Suprapubic skin (tissue), 4 donors: Measurements from ENCODE around the gene PRR36. TPM values are rescaled to one million over a fixed set of nuclear protein-coding genes. Genes with fewer than 3 reads are reported as not detected.

ENCODE experiments used
- DNase-seq, 2 donors: peaks; one replicate each; pipeline ENCODE4 v3.0.0-alpha.2; 2019; ENCODE audit warnings: low spot score in 2 of 2
- H3K27ac ChIP-seq: fragments of 200-600 bp; sonication (generic); one replicate; pipeline ENCODE4 v1.5.1; 2019
- H3K27me3 ChIP-seq: fragments of 200-600 bp; sonication (generic); one replicate; pipeline ENCODE4 v1.5.1; 2019
- H3K36me3 ChIP-seq: fragments of 200-600 bp; sonication (generic); one replicate; pipeline ENCODE4 v1.5.1; 2019
- H3K4me1 ChIP-seq: fragments of 200-600 bp; sonication (generic); one replicate; pipeline ENCODE4 v1.5.1; 2019
- H3K4me3 ChIP-seq: fragments of 200-600 bp; sonication (generic); one replicate; pipeline ENCODE4 v1.5.1; 2019; ENCODE audit warnings: mild to moderate bottlenecking
- H3K9me3 ChIP-seq: fragments of 200-600 bp; sonication (generic); one replicate; pipeline ENCODE4 v1.5.1; 2019
- EP300 ChIP-seq: sonication (generic); formaldehyde crosslinking; IDR thresholded peaks from one replicate; pipeline ENCODE4 v1.6.1; 2017; ENCODE audit warnings: antibody characterized with exemption
- POLR2A ChIP-seq, 2 donors: fragments of 450-650 bp; IDR thresholded peaks; one replicate each; pipeline ENCODE4 v1.6.1; 2017; ENCODE audit warnings: antibody characterized with exemption in 2 of 2, mild to moderate bottlenecking in 2 of 2, moderate library complexity in 2 of 2
- POLR2AphosphoS5 ChIP-seq, 3 donors: sonication (generic); formaldehyde crosslinking; IDR thresholded peaks; one replicate each; pipeline ENCODE4 v1.6.1; 2017; ENCODE audit warnings: antibody characterized with exemption in 3 of 3
- WGBS: methylation state at CpG from one replicate; pipeline ENCODE4 v1.1.5; 2018; 5-methylcytosine and 5-hydroxymethylcytosine counted together
- total RNA-seq, 4 donors: library from RNA; depleted of rRNA; stranded (reverse); fragments of >200 nt; gene quantifications; one replicate each; pipeline ENCODE4 v1.1.0, GENCODE V29; 2016
- TF ChIP-seq, protein P1 (sequence below), 2 donors: fragments of 200-600 bp in 1 of 2; fragments of 450-650 bp in 1 of 2; sonication (generic) in 1 of 2; IDR thresholded peaks; one replicate each; pipeline ENCODE4 v1.5.1; 2016 to 2019; ENCODE audit warnings: antibody characterized with exemption in 2 of 2, mild to moderate bottlenecking in 1 of 2, moderate library complexity in 1 of 2

PRR36 gene
- total RNA-seq, 4 donors from 2014 or later: 0.26 to 1.1 (median 0.74) TPM

DNA sequence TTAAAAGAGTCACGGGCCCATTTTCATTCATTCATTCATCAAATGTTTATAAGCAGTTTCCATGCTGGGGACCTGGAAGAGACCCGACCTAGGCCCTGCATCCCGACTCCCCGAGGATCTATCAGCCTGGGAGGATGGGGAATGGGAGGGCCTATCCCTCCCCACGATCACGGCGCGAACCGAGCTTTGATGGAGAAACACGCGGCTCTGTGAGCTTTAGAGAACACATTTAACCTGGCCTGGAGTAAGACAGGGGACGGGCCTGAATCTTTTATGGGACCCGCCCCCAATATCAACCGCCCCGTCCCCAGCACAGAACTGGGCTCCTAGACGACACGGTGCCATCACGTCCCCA lies 45.0 kb downstream of the PRR36 start:
- DNase-seq: no peak
- TF ChIP-seq POLR2A (IDR thresholded peaks at IDR 0.05): no peak
- no peak for TF ChIP-seq EP300
- no peak for TF ChIP-seq POLR2AphosphoS5 (IDR thresholded peaks at IDR 0.05)
- TF ChIP-seq, protein P1, sequence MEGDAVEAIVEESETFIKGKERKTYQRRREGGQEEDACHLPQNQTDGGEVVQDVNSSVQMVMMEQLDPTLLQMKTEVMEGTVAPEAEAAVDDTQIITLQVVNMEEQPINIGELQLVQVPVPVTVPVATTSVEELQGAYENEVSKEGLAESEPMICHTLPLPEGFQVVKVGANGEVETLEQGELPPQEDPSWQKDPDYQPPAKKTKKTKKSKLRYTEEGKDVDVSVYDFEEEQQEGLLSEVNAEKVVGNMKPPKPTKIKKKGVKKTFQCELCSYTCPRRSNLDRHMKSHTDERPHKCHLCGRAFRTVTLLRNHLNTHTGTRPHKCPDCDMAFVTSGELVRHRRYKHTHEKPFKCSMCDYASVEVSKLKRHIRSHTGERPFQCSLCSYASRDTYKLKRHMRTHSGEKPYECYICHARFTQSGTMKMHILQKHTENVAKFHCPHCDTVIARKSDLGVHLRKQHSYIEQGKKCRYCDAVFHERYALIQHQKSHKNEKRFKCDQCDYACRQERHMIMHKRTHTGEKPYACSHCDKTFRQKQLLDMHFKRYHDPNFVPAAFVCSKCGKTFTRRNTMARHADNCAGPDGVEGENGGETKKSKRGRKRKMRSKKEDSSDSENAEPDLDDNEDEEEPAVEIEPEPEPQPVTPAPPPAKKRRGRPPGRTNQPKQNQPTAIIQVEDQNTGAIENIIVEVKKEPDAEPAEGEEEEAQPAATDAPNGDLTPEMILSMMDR (IDR thresholded peaks at IDR 0.05): no peak
- WGBS: 7% methylated on average over 18 of the region's 18 CpGs
- H3K27me3 ChIP-seq: no peaks in the 10 kb centered on the region
- H3K4me3 ChIP-seq: peak overlapping the region; percentile 67
- H3K9me3 ChIP-seq: no peaks in the 10 kb centered on the region
- no peaks in the 10 kb centered on the region for H3K36me3 ChIP-seq
- no peak overlapping the region for H3K27ac ChIP-seq
- peaks cover 41% of the 10 kb centered on the region for H3K4me1 ChIP-seq

DNA sequence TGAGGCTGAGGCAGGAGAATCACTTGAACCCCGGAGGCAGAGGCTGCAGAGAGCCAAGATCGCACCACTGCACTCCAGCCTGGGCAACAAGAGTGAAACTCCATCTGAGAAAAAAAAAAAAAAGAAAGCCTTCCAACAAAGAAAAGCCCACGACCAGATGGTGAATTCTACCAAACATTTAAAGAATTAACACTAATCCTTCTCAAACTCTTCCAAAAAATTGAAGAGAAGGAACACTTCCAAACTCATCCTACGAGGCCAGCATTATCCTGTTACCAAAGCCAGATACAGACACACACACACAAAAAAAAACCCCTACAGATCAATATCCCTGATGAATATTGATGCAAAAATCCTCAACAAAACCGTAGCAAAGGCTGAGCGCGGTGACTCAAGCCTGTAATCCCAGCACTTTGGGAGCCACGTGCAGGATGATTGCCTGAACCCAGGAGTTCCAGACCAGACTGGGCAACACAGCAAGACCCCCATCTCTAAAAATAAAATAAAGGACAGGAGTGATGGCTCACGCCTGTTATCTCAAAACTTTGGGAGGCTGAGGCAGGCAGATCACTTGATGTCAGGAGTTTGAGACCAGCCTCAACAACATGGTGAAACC lies 50.4 kb downstream of the PRR36 start:
- H3K9me3 ChIP-seq: peaks cover under 1% of the 10 kb centered on the region
- 46% methylated on average over 9 of the region's 9 CpGs for WGBS
- H3K4me1 ChIP-seq: peaks cover under 1% of the 10 kb centered on the region
- H3K36me3 ChIP-seq: no peaks in the 10 kb centered on the region
- TF ChIP-seq, protein P1 (IDR thresholded peaks at IDR 0.05): no peak
- TF ChIP-seq POLR2AphosphoS5 (IDR thresholded peaks at IDR 0.05) (no peak), EP300 (no peak), POLR2A (IDR thresholded peaks at IDR 0.05) (no peak)
- H3K27ac ChIP-seq: no peak overlapping the region
- DNase-seq: no peak
- peaks cover 2% of the 10 kb centered on the region for H3K27me3 ChIP-seq
- H3K4me3 ChIP-seq: no peak overlapping the region

DNA sequence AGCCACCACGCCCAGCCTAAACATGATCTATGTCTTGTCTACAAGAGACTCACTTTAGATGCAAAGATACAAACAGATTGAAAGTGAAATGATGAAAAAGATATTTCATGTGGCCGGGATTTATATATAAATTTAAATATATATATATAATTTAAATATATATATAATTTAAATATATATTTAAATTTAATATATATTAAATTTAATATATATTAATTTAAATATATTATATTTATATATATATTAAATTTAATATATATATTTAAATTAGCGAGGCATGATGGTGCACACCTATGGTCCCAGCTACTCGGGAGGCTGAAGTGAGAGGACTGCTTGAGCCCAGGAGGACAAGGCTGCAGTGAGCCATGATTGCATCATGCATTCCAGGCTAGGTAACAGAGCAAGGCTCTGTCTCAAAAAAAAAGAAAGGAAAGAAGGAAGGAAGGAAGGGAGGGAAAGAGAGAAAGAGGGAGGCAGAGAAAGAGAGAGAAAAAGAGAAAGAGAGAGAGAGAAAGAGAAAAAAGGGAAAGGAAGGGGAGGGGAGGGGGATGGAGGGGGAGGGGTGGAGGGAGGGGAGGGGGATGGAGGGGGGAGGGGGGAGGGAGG lies 51.2 kb downstream of the PRR36 start:
- TF ChIP-seq, protein P1 (IDR thresholded peaks at IDR 0.05): no peak
- no peak overlapping the region for H3K4me3 ChIP-seq
- H3K4me1 ChIP-seq: no peaks in the 10 kb centered on the region
- WGBS: 84% methylated on average over 4 of the region's 4 CpGs
- H3K27me3 ChIP-seq: peaks cover 2% of the 10 kb centered on the region
- no peaks in the 10 kb centered on the region for H3K36me3 ChIP-seq
- no peak overlapping the region for H3K27ac ChIP-seq
- peaks cover 3% of the 10 kb centered on the region for H3K9me3 ChIP-seq
- DNase-seq: no peak

DNA sequence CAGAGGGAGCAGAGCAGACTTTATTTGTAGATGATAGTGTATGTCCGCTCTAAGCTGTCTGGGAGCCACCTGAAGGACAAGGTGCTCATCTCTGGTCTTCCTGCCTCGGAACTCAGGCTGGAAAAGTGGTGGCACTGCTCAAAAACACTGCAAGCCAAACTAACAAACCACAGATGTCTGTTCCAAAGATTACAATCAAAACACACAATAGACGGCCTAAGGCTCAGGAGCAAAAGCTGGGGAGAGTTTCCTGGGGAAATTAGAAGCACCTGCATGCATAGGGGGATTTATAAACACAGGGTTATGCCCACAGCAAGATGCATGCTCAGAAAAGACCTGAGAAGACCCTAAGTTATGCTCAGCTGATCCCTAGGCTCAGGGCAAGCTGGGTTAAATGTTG lies 53.6 kb downstream of the PRR36 start:
- peaks cover 2% of the 10 kb centered on the region for H3K27me3 ChIP-seq
- peaks cover 3% of the 10 kb centered on the region for H3K9me3 ChIP-seq
- DNase-seq: no peak
- no peaks in the 10 kb centered on the region for H3K36me3 ChIP-seq
- WGBS: 41% methylated on average over 3 of the region's 3 CpGs
- no peak overlapping the region for H3K27ac ChIP-seq
- H3K4me1 ChIP-seq: no peaks in the 10 kb centered on the region
- TF ChIP-seq POLR2AphosphoS5 (IDR thresholded peaks at IDR 0.05): no peak
- TF ChIP-seq, protein P1 (IDR thresholded peaks at IDR 0.05): no peak
- no peak for TF ChIP-seq POLR2A (IDR thresholded peaks at IDR 0.05)
- no peak for TF ChIP-seq EP300
- H3K4me3 ChIP-seq: no peak overlapping the region

DNA sequence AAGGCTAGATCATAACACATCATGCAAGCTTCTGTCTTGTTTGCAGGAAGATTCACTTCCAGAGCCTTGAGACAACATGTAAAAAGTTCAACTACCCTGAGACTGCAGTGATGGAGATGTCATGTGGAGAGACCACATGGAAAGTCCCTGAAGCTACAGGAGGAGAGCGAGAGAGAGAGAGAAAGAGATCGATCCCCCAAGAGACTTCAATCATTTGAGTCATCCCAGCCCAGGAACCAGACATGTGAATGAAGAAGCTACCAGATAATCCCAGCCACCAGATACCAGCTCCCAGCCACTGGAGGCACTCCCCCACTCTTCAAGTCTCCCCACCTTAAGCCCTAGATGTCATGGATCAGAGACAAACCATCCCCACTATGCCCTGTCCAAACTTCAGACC lies 54.9 kb downstream of the PRR36 start:
- Histone ChIP-seq H3K9me3 (peaks cover 3% of the 10 kb centered on the region), H3K27ac (no peak overlapping the region), H3K36me3 (no peaks in the 10 kb centered on the region), H3K27me3 (peaks cover 3% of the 10 kb centered on the region), H3K4me3 (no peak overlapping the region), H3K4me1 (no peaks in the 10 kb centered on the region)
- TF ChIP-seq EP300 (no peak), POLR2A (IDR thresholded peaks at IDR 0.05) (no peak)
- DNase-seq: no peak
- WGBS: 67% methylated on average over 2 of the region's 2 CpGs

DNA sequence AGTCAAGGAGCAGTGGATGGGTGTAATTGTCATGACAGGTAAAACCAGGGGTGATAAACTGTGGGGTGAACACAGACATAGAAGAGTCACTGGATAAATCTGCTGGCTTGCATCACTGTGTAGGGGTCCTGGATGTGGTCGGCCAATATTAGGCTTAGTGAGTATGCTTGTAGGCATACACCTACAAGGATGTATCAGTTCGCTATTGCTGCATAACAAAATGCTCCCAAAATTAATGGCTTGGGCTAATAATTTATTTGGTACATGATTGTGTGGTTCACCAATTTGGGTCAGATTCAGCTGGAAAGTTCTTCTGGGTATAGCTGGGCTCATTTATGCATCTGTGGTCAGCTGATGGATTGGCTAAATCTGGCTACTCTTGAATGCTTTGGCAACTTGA lies 55.4 kb downstream of the PRR36 start:
- Histone ChIP-seq H3K27ac (no peak overlapping the region), H3K27me3 (peaks cover 5% of the 10 kb centered on the region), H3K9me3 (peaks cover 3% of the 10 kb centered on the region), H3K4me3 (no peak overlapping the region), H3K36me3 (no peaks in the 10 kb centered on the region), H3K4me1 (no peaks in the 10 kb centered on the region)
- 82% methylated on average over 2 of the region's 2 CpGs for WGBS
- no peak for DNase-seq
- no peak for TF ChIP-seq POLR2AphosphoS5 (IDR thresholded peaks at IDR 0.05)
- no peak for TF ChIP-seq POLR2A (IDR thresholded peaks at IDR 0.05)
- TF ChIP-seq, protein P1 (IDR thresholded peaks at IDR 0.05): no peak
- no peak for TF ChIP-seq EP300
